ENCODE data around the gene AOAH.
"Not testable (repeated sequence)": the region's sequence is repeated elsewhere in the genome, so short reads cannot be mapped to it uniquely, and the experiment has no call there.

AOAH gene

GRCh38 chr7:36719083-36719632, 5.1 kb downstream of the AOAH start:
- no peak overlapping the region for H3K4me3 ChIP-seq (ENCODE audit: control insufficient read depth, low read depth, low read length)
- DNase-seq (ENCODE audit: low read depth), result no peak
- no peak for TF ChIP-seq CTCF (conservative IDR thresholded peaks at IDR 0.05; ENCODE audit: control insufficient read depth, insufficient read depth, low read depth, low read length)

- DNase-seq (ENCODE audit: low read depth), result no peak
- no peak for TF ChIP-seq CTCF (conservative IDR thresholded peaks at IDR 0.05; ENCODE audit: control insufficient read depth, insufficient read depth, low read depth, low read length)
- H3K4me3 ChIP-seq (ENCODE audit: control insufficient read depth, low read depth, low read length), result no peak overlapping the region
These were observed 6.7 kb downstream of the AOAH start for GRCh38 chr7:36717586-36717985.

DNA sequence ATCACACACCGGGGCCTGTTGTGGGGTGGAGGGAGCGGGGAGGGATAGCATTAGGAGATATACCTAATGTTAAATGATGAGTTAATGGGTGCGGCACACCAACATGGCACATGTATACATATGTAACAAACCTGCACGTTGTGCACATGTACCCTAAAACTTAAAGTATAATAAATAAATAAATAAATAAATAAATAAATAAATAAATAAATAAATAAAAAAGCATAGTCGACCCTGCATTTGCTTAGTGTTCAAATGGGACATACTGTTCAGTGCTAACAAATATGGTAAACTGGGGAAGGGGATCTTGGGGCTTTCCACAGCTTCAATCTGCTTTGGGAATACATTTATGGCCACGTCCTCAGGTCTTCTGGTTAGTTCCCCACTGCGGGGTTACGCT, 7.5 kb downstream of the AOAH start:
- H3K4me3 ChIP-seq (ENCODE audit: control insufficient read depth, low read depth, low read length); DNase-seq (ENCODE audit: low read depth): not testable (repeated sequence)

- TF ChIP-seq CTCF (conservative IDR thresholded peaks at IDR 0.05; ENCODE audit: control insufficient read depth, insufficient read depth, low read depth, low read length), result no peak
- no peak overlapping the region for H3K4me3 ChIP-seq (ENCODE audit: control insufficient read depth, low read depth, low read length)
- DNase-seq (ENCODE audit: low read depth), result no peak
These were observed 12.3 kb downstream of the AOAH start for GRCh38 chr7:36712015-36712414.

GRCh38 chr7:36711256-36711655, 13.0 kb downstream of the AOAH start:
- TF ChIP-seq CTCF (conservative IDR thresholded peaks at IDR 0.05; ENCODE audit: control insufficient read depth, insufficient read depth, low read depth, low read length), result no peak
- H3K4me3 ChIP-seq (ENCODE audit: control insufficient read depth, low read depth, low read length), result no peak overlapping the region

GRCh38 chr7:36710186-36710791, 14.0 kb downstream of the AOAH start:
- no peak for TF ChIP-seq CTCF (conservative IDR thresholded peaks at IDR 0.05; ENCODE audit: control insufficient read depth, insufficient read depth, low read depth, low read length)
- no peak overlapping the region for H3K4me3 ChIP-seq (ENCODE audit: control insufficient read depth, low read depth, low read length)
- DNase-seq (ENCODE audit: low read depth), result no peak

More at GRCh38 chr7:36711256-36711655, 13.0 kb downstream of the AOAH start:
- no peak for DNase-seq (ENCODE audit: low read depth)

GRCh38 chr7:36708767-36709166, 15.5 kb downstream of the AOAH start:
- no peak for TF ChIP-seq CTCF (conservative IDR thresholded peaks at IDR 0.05; ENCODE audit: control insufficient read depth, insufficient read depth, low read depth, low read length)
- no peak for DNase-seq (ENCODE audit: low read depth)
- H3K4me3 ChIP-seq (ENCODE audit: control insufficient read depth, low read depth, low read length), result no peak overlapping the region

Data from fibroblast of mammary gland (primary cell).